MCF 10A (cell line): ENCODE data around the gene APBB2. TPM values are rescaled to one million over a fixed set of nuclear protein-coding genes. Genes with fewer than 3 reads are reported as not detected.
A peak's percentile ranks its signal among the peaks of the same experiment; 100 is the strongest.
"Not testable (repeated sequence)": the region's sequence is repeated elsewhere in the genome, so short reads cannot be mapped to it uniquely, and the experiment has no call there.

ENCODE experiments used
- BruUV-seq: library from RNA; stranded (reverse); fragments of 400-500 nt; replicated peaks from 2 replicates; lab custom pipeline; 2021; lab: Mats Ljungman, UMichigan
- CTCF ChIA-PET: fragments of 300-600 bp; sonication (Branson Sonifier 250); formaldehyde crosslinking; extraction: SDS; loops from one replicate; lab custom pipeline; 2021; ENCODE audit warnings: antibody characterized with exemption, inconsistent platforms; lab: Yijun Ruan, JAX
- POLR2A ChIA-PET: fragments of 300-600, 350-650 bp; sonication (Branson Sonifier 250); formaldehyde crosslinking; extraction: SDS; loops from one replicate; lab custom pipeline; 2020; ENCODE audit warnings: antibody characterized with exemption, inconsistent platforms; lab: Yijun Ruan, JAX
- DNase-seq: peaks from one replicate; pipeline ENCODE4 v3.0.0-alpha.2; 2018; ENCODE audit not compliant: unreplicated experiment
- H3K27ac Mint-ChIP-seq: one replicate; pipeline ENCODE4 v1.8.0; 2022; ENCODE audit warnings: mild to moderate bottlenecking, low read depth, mixed read lengths; ENCODE audit not compliant: unreplicated experiment
- H3K27me3 Mint-ChIP-seq: one replicate; pipeline ENCODE4 v1.8.0; 2022; ENCODE audit warnings: mixed read lengths; ENCODE audit not compliant: insufficient read depth, unreplicated experiment
- H3K36me3 Mint-ChIP-seq: one replicate; pipeline ENCODE4 v1.8.0; 2022; ENCODE audit warnings: mild to moderate bottlenecking, moderate library complexity, mixed read lengths; ENCODE audit not compliant: insufficient read depth, unreplicated experiment
- H3K4me1 Mint-ChIP-seq: one replicate; pipeline ENCODE4 v1.8.0; 2022; ENCODE audit warnings: mixed read lengths; ENCODE audit not compliant: insufficient read depth, unreplicated experiment
- H3K4me3 Mint-ChIP-seq: one replicate; pipeline ENCODE4 v1.8.0; 2022; ENCODE audit warnings: mild to moderate bottlenecking, moderate library complexity, mixed read lengths; ENCODE audit not compliant: unreplicated experiment
- H3K9me3 Mint-ChIP-seq: one replicate; pipeline ENCODE4 v1.8.0; 2022; ENCODE audit warnings: mixed read lengths; ENCODE audit not compliant: unreplicated experiment
- CTCF ChIP-seq: fragments of 200-600 bp; IDR thresholded peaks from one replicate; pipeline ENCODE4 v1.8.0; 2022; ENCODE audit warnings: antibody characterized with exemption, mild to moderate bottlenecking; ENCODE audit not compliant: unreplicated experiment
- intact Hi-C: fragments of 100-400 bp; cut with micrococcal nuclease; formaldehyde crosslinking; loops from 2 replicates; pipeline ENCODE4 v1.14.1; 2022
- total RNA-seq: library from RNA; stranded (reverse); gene quantifications from 2 replicates; pipeline ENCODE4 v1.2.3, GENCODE V29; 2022

APBB2 gene
- total RNA-seq, 1 experiment from 2014 or later, result 201 TPM

GRCh38 chr4:40908702-40909362 lies 305.5 kb downstream of the APBB2 start:
- ChIA-PET CTCF (interaction anchor here (0.6 to 2.9 kb wide), 21 partner anchors 9 to 775 kb away, joined by 3 to 30 read pairs (median 4); no protein-coding TSS in a partner anchor), POLR2A (interaction anchor here (1.1 to 1.4 kb wide), 2 partner anchors 10 to 306 kb away, joined by 3 to 8 read pairs; partner anchors contain the start of gene APBB2)
- peak; percentile 93 for DNase-seq
- H3K4me1 Mint-ChIP-seq, result peaks cover 23% of the 10 kb centered on the region
- peak; percentile 92 for TF ChIP-seq CTCF
- H3K4me3 Mint-ChIP-seq, result peak overlapping the region; percentile 38
- no TSS peak for BruUV-seq
- H3K36me3 Mint-ChIP-seq, result peaks cover 44% of the 10 kb centered on the region
- no peaks in the 10 kb centered on the region for H3K27me3 Mint-ChIP-seq
- H3K27ac Mint-ChIP-seq, result peak overlapping the region; percentile 93
- intact Hi-C loops, result loop anchor here (1.0 kb wide), 2 partner anchors 15 to 307 kb away; no protein-coding TSS in a partner anchor
- no peaks in the 10 kb centered on the region for H3K9me3 Mint-ChIP-seq

GRCh38 chr4:40908297-40908696 lies 306.0 kb downstream of the APBB2 start:
- CTCF ChIA-PET, result interaction anchor here (0.6 to 2.9 kb wide), 23 partner anchors 8 to 902 kb away, joined by 3 to 30 read pairs (median 3); no protein-coding TSS in a partner anchor
- H3K4me1 Mint-ChIP-seq, result peaks cover 23% of the 10 kb centered on the region
- POLR2A ChIA-PET, result interaction anchor here (1.4 kb wide), 1 partner anchor 307 kb away, joined by 8 read pairs; the partner anchor contains the start of gene APBB2
- intact Hi-C loops, result loop anchor here (1.0 kb wide), 2 partner anchors 16 to 308 kb away; no protein-coding TSS in a partner anchor
- H3K27me3 Mint-ChIP-seq, result no peaks in the 10 kb centered on the region
- BruUV-seq, result no TSS peak
- H3K27ac Mint-ChIP-seq, result peak overlapping the region; percentile 93
- TF ChIP-seq CTCF, result no peak
- no peaks in the 10 kb centered on the region for H3K9me3 Mint-ChIP-seq
- peak overlapping the region; percentile 38 for H3K4me3 Mint-ChIP-seq
- peak; percentile 59 for DNase-seq
- H3K36me3 Mint-ChIP-seq, result peaks cover 40% of the 10 kb centered on the region

GRCh38 chr4:40905414-40905813 lies 308.9 kb downstream of the APBB2 start:
- CTCF ChIA-PET, result interaction anchor here (0.6 to 1.2 kb wide), 4 partner anchors 9 to 20 kb away, joined by 3 to 5 read pairs (median 4); no protein-coding TSS in a partner anchor
- no peak for DNase-seq
- BruUV-seq, result no TSS peak
- Mint-ChIP-seq H3K4me1 (peaks cover 23% of the 10 kb centered on the region), H3K9me3 (no peaks in the 10 kb centered on the region), H3K27ac (peak overlapping the region; percentile 58), H3K36me3 (peaks cover 22% of the 10 kb centered on the region), H3K4me3 (no peak overlapping the region), H3K27me3 (no peaks in the 10 kb centered on the region)
- TF ChIP-seq CTCF, result no peak
- POLR2A ChIA-PET, result no interaction called here
- intact Hi-C loops, result no loop called here

- H3K4me1 Mint-ChIP-seq, H3K4me3 Mint-ChIP-seq, H3K27me3 Mint-ChIP-seq, H3K27ac Mint-ChIP-seq, POLR2A ChIA-PET, H3K9me3 Mint-ChIP-seq, BruUV-seq, intact Hi-C loops: not testable (repeated sequence)
- H3K36me3 Mint-ChIP-seq, result peaks cover 40% of the 10 kb centered on the region
- DNase-seq, result peak; percentile 23
- CTCF ChIA-PET, result interaction anchor here (0.7 to 1.8 kb wide), 4 partner anchors 8 to 232 kb away, joined by 3 to 8 read pairs (median 4); no protein-coding TSS in a partner anchor
These were observed 313.8 kb downstream of the APBB2 start for GRCh38 chr4:40900531-40900930.
